Ramos (cell line): ENCODE measurements around the gene TEDDM1.
"Not testable (repeated sequence)": the region's sequence is repeated elsewhere in the genome, so short reads cannot be mapped to it uniquely, and the experiment has no call there.

Source experiments
- in situ Hi-C: fragments of 300-500 bp; cut with MboI; formaldehyde crosslinking; loops from one replicate; pipeline ENCODE4 v1.14.3; 2022; ENCODE audit warnings: low sequenced_read_pairs; ENCODE audit not compliant: unreplicated experiment

TEDDM1 gene

GRCh38 chr1:182383934-182384333 lies 16.5 kb downstream of the TEDDM1 start:
- in situ Hi-C loops: no loop called here

- in situ Hi-C loops: no loop called here
These were observed 17.3 kb downstream of the TEDDM1 start for GRCh38 chr1:182383037-182383661.

GRCh38 chr1:182381962-182382819 lies 18.3 kb downstream of the TEDDM1 start:
- in situ Hi-C loops: no loop called here

GRCh38 chr1:182380199-182380598 lies 20.3 kb downstream of the TEDDM1 start:
- in situ Hi-C loops: no loop called here

- in situ Hi-C loops: not testable (repeated sequence)
These were observed 20.7 kb downstream of the TEDDM1 start for GRCh38 chr1:182379781-182380180.

GRCh38 chr1:182376936-182377574 lies 23.4 kb downstream of the TEDDM1 start:
- in situ Hi-C loops: no loop called here

- in situ Hi-C loops: no loop called here
These were observed 26.2 kb downstream of the TEDDM1 start for GRCh38 chr1:182374101-182374834.

- in situ Hi-C loops: no loop called here
These were observed 29.9 kb downstream of the TEDDM1 start for GRCh38 chr1:182370532-182370931.

GRCh38 chr1:182368903-182369302 lies 31.6 kb downstream of the TEDDM1 start:
- in situ Hi-C loops: no loop called here

- in situ Hi-C loops: no loop called here
These were observed 32.1 kb downstream of the TEDDM1 start for GRCh38 chr1:182368358-182368757.

GRCh38 chr1:182367926-182368325 lies 32.5 kb downstream of the TEDDM1 start:
- in situ Hi-C loops: no loop called here

GRCh38 chr1:182366596-182366995 lies 33.9 kb downstream of the TEDDM1 start:
- in situ Hi-C loops: no loop called here

- in situ Hi-C loops: no loop called here
These were observed 40.8 kb downstream of the TEDDM1 start for GRCh38 chr1:182359645-182360044.

- in situ Hi-C loops: no loop called here
These were observed 42.6 kb downstream of the TEDDM1 start for GRCh38 chr1:182357913-182358312.

- in situ Hi-C loops: no loop called here
These were observed 43.3 kb downstream of the TEDDM1 start for GRCh38 chr1:182357171-182357570.

- in situ Hi-C loops: no loop called here
These were observed 44.8 kb downstream of the TEDDM1 start for GRCh38 chr1:182355723-182356098.

- in situ Hi-C loops: no loop called here
These were observed 48.6 kb downstream of the TEDDM1 start for GRCh38 chr1:182351790-182352364.

GRCh38 chr1:182350839-182351238 lies 49.6 kb downstream of the TEDDM1 start:
- in situ Hi-C loops: no loop called here

- in situ Hi-C loops: no loop called here
These were observed 51.3 kb downstream of the TEDDM1 start for GRCh38 chr1:182348961-182349747.
